GM12865 (cell line): Measurements from ENCODE around the gene PRRT1B.

Source experiments
- DNase-seq: peaks from one replicate; pipeline ENCODE4 v3.0.0; 2010; ENCODE audit warnings: low read depth
- H3K4me3 ChIP-seq: 2 replicates; pipeline ENCODE4 v1.5.1; 2011; ENCODE audit warnings: mild to moderate bottlenecking, low read depth, low read length, control low read depth
- CTCF ChIP-seq: IDR thresholded peaks from 2 replicates; pipeline ENCODE4 v1.5.1; 2011; ENCODE audit warnings: low read length, control low read depth, low read depth, inconsistent platforms; ENCODE audit not compliant: insufficient read depth; ENCODE audit errors: missing control alignments

PRRT1B gene

GRCh38 chr9:131598121-131598520 lies 52.8 kb downstream of the PRRT1B start:
- no peak for TF ChIP-seq CTCF
- no peak for DNase-seq
- H3K4me3 ChIP-seq = no peak overlapping the region

GRCh38 chr9:131601683-131602181 lies 56.4 kb downstream of the PRRT1B start:
- TF ChIP-seq CTCF = no peak
- no peak overlapping the region for H3K4me3 ChIP-seq
- DNase-seq = no peak

GRCh38 chr9:131603199-131603598 lies 57.9 kb downstream of the PRRT1B start:
- no peak for DNase-seq
- no peak overlapping the region for H3K4me3 ChIP-seq
- no peak for TF ChIP-seq CTCF

GRCh38 chr9:131603711-131604439 lies 58.6 kb downstream of the PRRT1B start:
- no peak for DNase-seq
- H3K4me3 ChIP-seq = no peak overlapping the region
- no peak for TF ChIP-seq CTCF

- TF ChIP-seq CTCF = no peak
- DNase-seq = no peak
- no peak overlapping the region for H3K4me3 ChIP-seq
Observed at GRCh38 chr9:131605770-131606590, 60.7 kb downstream of the PRRT1B start.

GRCh38 chr9:131606896-131607567 lies 61.7 kb downstream of the PRRT1B start:
- TF ChIP-seq CTCF = no peak
- no peak for DNase-seq
- H3K4me3 ChIP-seq = no peak overlapping the region
